ENCODE data around the gene TIGD4. TPM values are rescaled to one million over a fixed set of nuclear protein-coding genes. Genes with fewer than 3 reads are reported as not detected.

Gene TIGD4
- total RNA-seq, 1 experiment from 2014 or later: 2.0 TPM

GRCh38 chr4:152817331-152817730, 37.8 kb upstream of the TIGD4 start:
- Mint-ChIP-seq H3K9me3 (peaks cover 15 to 22% of the 10 kb centered on the region in 2 experiments; a peak in 4 of 5 replicates), H3K27me3 (ENCODE audit: low read depth) (no peaks in the 10 kb centered on the region), H3K4me1 (peaks cover 4 to 24% of the 10 kb centered on the region in 2 experiments; a peak in 2 of 4 replicates), H3K36me3 (ENCODE audit: insufficient read depth in 1 of 3, low read depth in 3 of 3) (peaks cover 16 to 48% (median 47%) of the 10 kb centered on the region in 3 experiments), H3K27ac (no peak overlapping the region), H3K4me3 (no peak overlapping the region)
- no peak overlapping the region for H3K14ac ChIP-seq (ENCODE audit: insufficient read depth, low read length)
- no peak overlapping the region for H3K56ac ChIP-seq (ENCODE audit: insufficient read length, low read depth, low read length)
- H2BK5ac ChIP-seq (ENCODE audit: insufficient read length, low read length): no peak overlapping the region
- H3K9me3 ChIP-seq (ENCODE audit: control insufficient read depth, low read depth, low read length): no peaks in the 10 kb centered on the region
- no peak overlapping the region for H4K5ac ChIP-seq (ENCODE audit: insufficient read length, low read depth, low read length)
- H3K79me1 ChIP-seq (ENCODE audit: insufficient read depth, low read depth, low read length, poor library complexity, severe bottlenecking): no peaks in the 10 kb centered on the region
- no peaks in the 10 kb centered on the region for H3K23me2 ChIP-seq (ENCODE audit: insufficient read length, low read depth, low read length, poor library complexity, severe bottlenecking)
- no peaks in the 10 kb centered on the region for H3K4me1 ChIP-seq (ENCODE audit: insufficient read depth, low read length)
- H3K27ac ChIP-seq (ENCODE audit: insufficient read length, low read depth, low read length): no peak overlapping the region
- H3K4ac ChIP-seq (ENCODE audit: low read depth, low read length): no peak overlapping the region
- H3K18ac ChIP-seq (ENCODE audit: insufficient read length, low read depth, low read length): no peak overlapping the region
- no peak overlapping the region for H3T11ph ChIP-seq (ENCODE audit: low read length)
- no peaks in the 10 kb centered on the region for H3K79me2 ChIP-seq (ENCODE audit: insufficient read depth, low read length)
- H2AFZ ChIP-seq (ENCODE audit: low read length): no peak overlapping the region
- H3K9ac ChIP-seq (ENCODE audit: extremely low read depth, insufficient read length, low read length): no peak overlapping the region
- no peak for DNase-seq
- no peak overlapping the region for H2BK20ac ChIP-seq (ENCODE audit: low read depth, low read length, poor library complexity, severe bottlenecking)
- H3K23ac ChIP-seq (ENCODE audit: insufficient read length, low read depth, low read length): no peak overlapping the region
- no peak overlapping the region for H2BK12ac ChIP-seq (ENCODE audit: insufficient read length, low read depth, low read length)
- TF ChIP-seq CTCF (conservative IDR thresholded peaks at IDR 0.05): no peak
- H2BK120ac ChIP-seq (ENCODE audit: low read depth, low read length, poor library complexity, severe bottlenecking): no peak overlapping the region
- no peak overlapping the region for H2AK5ac ChIP-seq (ENCODE audit: insufficient read length, low read length)
- H4K8ac ChIP-seq (replicated peaks; ENCODE audit: insufficient read length, low read depth, low read length): no peak overlapping the region
- H4K20me1 ChIP-seq (ENCODE audit: control insufficient read depth, insufficient read depth, insufficient read length): no peaks in the 10 kb centered on the region
- H3K27me3 ChIP-seq (ENCODE audit: insufficient read depth, low read length): no peaks in the 10 kb centered on the region
- no peak overlapping the region for H4K91ac ChIP-seq (ENCODE audit: insufficient read length, low read depth, low read length)
- no peak overlapping the region for H2BK15ac ChIP-seq (ENCODE audit: low read depth, low read length)
- H3K4me2 ChIP-seq (ENCODE audit: insufficient read depth, insufficient read length, low read length): no peak overlapping the region

Measured in H9 (cell line).